ENCODE results near the gene AUTS2.

Gene AUTS2

DNA sequence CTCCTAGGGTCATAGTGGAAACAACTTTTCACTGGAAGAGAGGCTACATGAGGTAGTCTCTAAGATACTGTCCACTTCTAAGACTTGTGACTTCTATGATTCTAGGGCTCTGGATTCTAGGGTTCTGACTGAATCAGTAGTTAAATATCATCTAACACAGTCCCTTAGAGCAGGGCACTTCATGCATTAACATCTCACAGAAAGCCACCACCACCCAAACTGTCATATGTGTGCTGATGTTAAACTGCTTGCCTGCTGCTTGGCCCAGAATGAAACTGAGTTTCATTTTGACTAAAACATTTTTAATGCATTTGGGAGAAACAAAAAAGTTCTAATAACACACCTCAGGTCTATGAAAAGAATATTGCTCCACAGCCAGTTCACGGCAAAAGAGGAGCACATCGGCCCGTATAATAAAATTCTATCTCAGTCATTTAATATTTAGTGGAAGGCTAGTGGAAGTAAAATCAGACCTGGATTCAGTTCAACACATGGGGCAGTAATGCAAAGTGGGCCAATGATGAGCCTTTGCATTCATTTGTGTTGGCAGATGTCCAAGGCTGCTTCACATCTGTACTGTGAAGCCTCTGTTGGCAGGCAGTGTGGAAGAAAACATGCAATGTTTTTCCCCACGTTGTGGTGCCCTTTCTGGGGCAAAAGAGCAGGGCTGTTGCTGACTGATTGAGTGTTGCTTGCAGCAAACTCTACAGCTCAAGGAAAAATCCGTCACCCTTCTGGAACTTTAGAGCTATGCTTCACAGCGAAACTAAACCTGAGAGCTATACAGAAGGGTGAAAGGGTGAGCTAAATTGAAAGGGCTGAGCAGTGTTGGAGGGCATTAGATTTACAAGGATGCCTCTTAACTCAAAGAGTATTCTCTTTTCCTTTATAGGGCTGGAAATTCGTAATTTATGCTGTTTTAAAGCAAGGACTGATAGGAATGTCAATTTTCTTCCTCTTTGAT, 33.5 kb upstream of the AUTS2 start (continued):
- TF ChIP-seq, protein P1, sequence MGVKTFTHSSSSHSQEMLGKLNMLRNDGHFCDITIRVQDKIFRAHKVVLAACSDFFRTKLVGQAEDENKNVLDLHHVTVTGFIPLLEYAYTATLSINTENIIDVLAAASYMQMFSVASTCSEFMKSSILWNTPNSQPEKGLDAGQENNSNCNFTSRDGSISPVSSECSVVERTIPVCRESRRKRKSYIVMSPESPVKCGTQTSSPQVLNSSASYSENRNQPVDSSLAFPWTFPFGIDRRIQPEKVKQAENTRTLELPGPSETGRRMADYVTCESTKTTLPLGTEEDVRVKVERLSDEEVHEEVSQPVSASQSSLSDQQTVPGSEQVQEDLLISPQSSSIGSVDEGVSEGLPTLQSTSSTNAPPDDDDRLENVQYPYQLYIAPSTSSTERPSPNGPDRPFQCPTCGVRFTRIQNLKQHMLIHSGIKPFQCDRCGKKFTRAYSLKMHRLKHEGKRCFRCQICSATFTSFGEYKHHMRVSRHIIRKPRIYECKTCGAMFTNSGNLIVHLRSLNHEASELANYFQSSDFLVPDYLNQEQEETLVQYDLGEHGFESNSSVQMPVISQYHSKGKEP (tag by site-specific recombination; IDR thresholded peaks at IDR 0.05): peak; percentile 90
- TF ChIP-seq ZBTB17 (tag by site-specific recombination; IDR thresholded peaks at IDR 0.05): peak; percentile 58; the same call in 1 of the 2 replicates
- TF ChIP-seq ZBTB8A (tag by site-specific recombination; IDR thresholded peaks at IDR 0.05): peak; percentile 90
- TF ChIP-seq, protein P2, sequence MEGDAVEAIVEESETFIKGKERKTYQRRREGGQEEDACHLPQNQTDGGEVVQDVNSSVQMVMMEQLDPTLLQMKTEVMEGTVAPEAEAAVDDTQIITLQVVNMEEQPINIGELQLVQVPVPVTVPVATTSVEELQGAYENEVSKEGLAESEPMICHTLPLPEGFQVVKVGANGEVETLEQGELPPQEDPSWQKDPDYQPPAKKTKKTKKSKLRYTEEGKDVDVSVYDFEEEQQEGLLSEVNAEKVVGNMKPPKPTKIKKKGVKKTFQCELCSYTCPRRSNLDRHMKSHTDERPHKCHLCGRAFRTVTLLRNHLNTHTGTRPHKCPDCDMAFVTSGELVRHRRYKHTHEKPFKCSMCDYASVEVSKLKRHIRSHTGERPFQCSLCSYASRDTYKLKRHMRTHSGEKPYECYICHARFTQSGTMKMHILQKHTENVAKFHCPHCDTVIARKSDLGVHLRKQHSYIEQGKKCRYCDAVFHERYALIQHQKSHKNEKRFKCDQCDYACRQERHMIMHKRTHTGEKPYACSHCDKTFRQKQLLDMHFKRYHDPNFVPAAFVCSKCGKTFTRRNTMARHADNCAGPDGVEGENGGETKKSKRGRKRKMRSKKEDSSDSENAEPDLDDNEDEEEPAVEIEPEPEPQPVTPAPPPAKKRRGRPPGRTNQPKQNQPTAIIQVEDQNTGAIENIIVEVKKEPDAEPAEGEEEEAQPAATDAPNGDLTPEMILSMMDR (tag by site-specific recombination; IDR thresholded peaks at IDR 0.05): peak; percentile 31; the same call in 1 of the 2 replicates
- TF ChIP-seq ZXDB (tag by site-specific recombination; IDR thresholded peaks at IDR 0.05): 0 out of 2 replicates have a peak, but pooled peaks have one; percentile 9
- TF ChIP-seq ZNF423 (tag by site-specific recombination; IDR thresholded peaks at IDR 0.05): no peak
- TF ChIP-seq ZBTB48 (tag by site-specific recombination; IDR thresholded peaks at IDR 0.05): peak; percentile 70
- TF ChIP-seq, protein P3, sequence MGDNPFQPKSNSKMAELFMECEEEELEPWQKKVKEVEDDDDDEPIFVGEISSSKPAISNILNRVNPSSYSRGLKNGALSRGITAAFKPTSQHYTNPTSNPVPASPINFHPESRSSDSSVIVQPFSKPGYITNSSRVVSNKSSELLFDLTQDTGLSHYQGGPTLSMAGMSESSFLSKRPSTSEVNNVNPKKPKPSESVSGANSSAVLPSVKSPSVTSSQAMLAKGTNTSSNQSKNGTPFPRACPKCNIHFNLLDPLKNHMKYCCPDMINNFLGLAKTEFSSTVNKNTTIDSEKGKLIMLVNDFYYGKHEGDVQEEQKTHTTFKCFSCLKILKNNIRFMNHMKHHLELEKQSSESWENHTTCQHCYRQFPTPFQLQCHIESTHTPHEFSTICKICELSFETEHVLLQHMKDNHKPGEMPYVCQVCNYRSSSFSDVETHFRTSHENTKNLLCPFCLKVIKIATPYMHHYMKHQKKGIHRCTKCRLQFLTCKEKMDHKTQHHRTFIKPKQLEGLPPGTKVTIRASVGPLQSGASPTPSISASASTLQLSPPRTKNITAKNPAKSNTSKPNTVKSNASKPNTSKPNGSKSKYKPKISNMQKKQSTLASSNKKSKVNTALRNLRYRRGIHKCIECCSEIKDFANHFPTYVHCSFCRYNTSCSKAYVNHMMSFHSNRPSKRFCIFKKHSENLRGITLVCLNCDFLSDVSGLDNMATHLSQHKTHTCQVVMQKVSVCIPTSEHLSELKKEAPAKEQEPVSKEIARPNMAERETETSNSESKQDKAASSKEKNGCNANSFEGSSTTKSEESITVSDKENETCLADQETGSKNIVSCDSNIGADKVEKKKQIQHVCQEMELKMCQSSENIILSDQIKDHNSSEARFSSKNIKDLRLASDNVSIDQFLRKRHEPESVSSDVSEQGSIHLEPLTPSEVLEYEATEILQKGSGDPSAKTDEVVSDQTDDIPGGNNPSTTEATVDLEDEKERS (tag by site-specific recombination; IDR thresholded peaks at IDR 0.05): no peak
- TF ChIP-seq, protein P4, sequence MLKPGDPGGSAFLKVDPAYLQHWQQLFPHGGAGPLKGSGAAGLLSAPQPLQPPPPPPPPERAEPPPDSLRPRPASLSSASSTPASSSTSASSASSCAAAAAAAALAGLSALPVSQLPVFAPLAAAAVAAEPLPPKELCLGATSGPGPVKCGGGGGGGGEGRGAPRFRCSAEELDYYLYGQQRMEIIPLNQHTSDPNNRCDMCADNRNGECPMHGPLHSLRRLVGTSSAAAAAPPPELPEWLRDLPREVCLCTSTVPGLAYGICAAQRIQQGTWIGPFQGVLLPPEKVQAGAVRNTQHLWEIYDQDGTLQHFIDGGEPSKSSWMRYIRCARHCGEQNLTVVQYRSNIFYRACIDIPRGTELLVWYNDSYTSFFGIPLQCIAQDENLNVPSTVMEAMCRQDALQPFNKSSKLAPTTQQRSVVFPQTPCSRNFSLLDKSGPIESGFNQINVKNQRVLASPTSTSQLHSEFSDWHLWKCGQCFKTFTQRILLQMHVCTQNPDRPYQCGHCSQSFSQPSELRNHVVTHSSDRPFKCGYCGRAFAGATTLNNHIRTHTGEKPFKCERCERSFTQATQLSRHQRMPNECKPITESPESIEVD (tag by site-specific recombination; IDR thresholded peaks at IDR 0.05): peak; percentile 30; the same call in 1 of the 2 replicates
- peak; percentile 54; the same call in 1 of the 2 replicates for TF ChIP-seq ZNF366 (tag by site-specific recombination; conservative IDR thresholded peaks at IDR 0.05)
- TF ChIP-seq ZNF335 (tag by site-specific recombination; conservative IDR thresholded peaks at IDR 0.05): peak; percentile 22; the same call in 1 of the 2 replicates
- 0 out of 2 replicates have a peak, but pooled peaks have one; percentile 49 for TF ChIP-seq SCRT2 (tag by site-specific recombination; IDR thresholded peaks at IDR 0.05)
- TF ChIP-seq BCL11A (tag by site-specific recombination; IDR thresholded peaks at IDR 0.05; ENCODE audit: low read depth): no peak
- TF ChIP-seq ZNF2 (tag by site-specific recombination; IDR thresholded peaks at IDR 0.05): 0 out of 2 replicates have a peak, but pooled peaks have one; percentile 30
- TF ChIP-seq, protein P5, sequence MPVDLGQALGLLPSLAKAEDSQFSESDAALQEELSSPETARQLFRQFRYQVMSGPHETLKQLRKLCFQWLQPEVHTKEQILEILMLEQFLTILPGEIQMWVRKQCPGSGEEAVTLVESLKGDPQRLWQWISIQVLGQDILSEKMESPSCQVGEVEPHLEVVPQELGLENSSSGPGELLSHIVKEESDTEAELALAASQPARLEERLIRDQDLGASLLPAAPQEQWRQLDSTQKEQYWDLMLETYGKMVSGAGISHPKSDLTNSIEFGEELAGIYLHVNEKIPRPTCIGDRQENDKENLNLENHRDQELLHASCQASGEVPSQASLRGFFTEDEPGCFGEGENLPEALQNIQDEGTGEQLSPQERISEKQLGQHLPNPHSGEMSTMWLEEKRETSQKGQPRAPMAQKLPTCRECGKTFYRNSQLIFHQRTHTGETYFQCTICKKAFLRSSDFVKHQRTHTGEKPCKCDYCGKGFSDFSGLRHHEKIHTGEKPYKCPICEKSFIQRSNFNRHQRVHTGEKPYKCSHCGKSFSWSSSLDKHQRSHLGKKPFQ (tag by site-specific recombination; IDR thresholded peaks at IDR 0.05): peak; percentile 65
- peak; percentile 64; the same call in 1 of the 2 replicates for TF ChIP-seq TRIM28 (IDR thresholded peaks at IDR 0.05; ENCODE audit: borderline replicate concordance, low read length)
